Hypothalamus (tissue), 51 donors: Measurements from ENCODE around the gene THSD4.

Experiments used
- DNase-seq, 51 donors: peaks; one replicate each; lab custom pipeline; 2025; lab: John Stamatoyannopoulos, UW

Gene THSD4

GRCh38 chr15:71752128-71752527, 636.9 kb downstream of the THSD4 start:
- DNase-seq, result no peak

GRCh38 chr15:71752604-71753289, 637.5 kb downstream of the THSD4 start:
- DNase-seq, result peak in 3 of 51 donors; percentile 3 to 41 (median 8)

DNA sequence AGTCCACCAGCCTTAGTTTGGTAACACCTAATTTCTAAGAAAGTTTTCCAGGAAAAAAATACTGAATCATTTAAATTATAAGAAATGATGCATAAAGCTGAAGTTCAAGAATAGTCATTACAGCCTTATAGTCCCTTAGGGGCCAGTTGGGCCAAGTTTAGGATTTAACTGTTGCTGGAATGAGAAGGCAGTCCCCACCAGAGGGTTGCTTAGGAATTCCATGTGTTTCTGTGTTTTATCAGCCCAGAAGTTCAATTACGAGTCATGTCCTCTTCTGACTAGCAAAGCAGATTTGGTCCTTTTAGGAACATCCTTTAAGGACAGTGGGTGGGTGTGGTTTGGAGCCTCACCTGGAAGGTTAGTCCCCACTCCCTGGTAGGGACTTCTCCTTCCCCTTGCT, 638.1 kb downstream of the THSD4 start:
- DNase-seq, result no peak

- DNase-seq, result no peak
These were observed 639.4 kb downstream of the THSD4 start for GRCh38 chr15:71754660-71755059.

GRCh38 chr15:71755092-71755970, 640.1 kb downstream of the THSD4 start:
- DNase-seq, result no peak

DNA sequence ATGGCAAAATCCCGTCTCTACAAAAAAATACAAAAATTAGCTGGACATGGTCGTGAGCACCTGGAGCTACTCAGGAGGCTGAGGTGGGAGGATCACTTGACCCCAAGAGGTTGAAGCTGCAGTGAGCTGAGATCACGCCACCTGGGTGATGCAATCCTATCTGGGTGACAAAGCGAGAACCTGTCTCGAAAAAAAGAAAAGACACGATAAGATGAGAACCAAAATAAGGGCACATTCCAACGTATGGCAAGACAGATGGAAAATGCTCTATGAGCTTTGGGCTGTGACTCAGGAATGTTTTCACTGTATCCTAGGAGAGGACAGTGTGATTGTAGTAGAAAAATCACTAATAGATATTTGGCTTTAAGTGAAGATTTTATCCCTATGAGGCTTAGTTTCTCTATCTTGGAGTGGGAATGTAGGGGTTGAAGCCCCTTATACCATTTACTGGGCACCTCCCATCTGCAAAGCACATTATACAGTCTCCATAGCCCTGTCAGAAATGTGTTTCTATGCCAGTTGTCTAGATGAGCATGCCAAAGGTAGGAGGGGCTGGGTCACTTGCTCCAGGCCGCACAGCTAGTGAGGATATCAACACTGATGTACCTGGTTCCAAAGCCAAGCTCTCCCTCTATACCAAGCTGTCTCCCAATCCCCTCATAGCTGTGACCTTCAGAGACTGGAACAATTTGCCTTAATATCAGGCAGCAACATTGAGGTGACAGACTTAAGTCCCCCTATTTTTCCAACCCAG, 641.5 kb downstream of the THSD4 start:
- no peak for DNase-seq

GRCh38 chr15:71757741-71758530, 642.7 kb downstream of the THSD4 start:
- DNase-seq, result no peak

- DNase-seq, result no peak
These were observed 643.4 kb downstream of the THSD4 start for GRCh38 chr15:71758711-71759110.

- no peak for DNase-seq
These were observed 645.6 kb downstream of the THSD4 start for GRCh38 chr15:71760852-71761251.

- DNase-seq, result no peak
These were observed 646.4 kb downstream of the THSD4 start for GRCh38 chr15:71761649-71762048.

DNA sequence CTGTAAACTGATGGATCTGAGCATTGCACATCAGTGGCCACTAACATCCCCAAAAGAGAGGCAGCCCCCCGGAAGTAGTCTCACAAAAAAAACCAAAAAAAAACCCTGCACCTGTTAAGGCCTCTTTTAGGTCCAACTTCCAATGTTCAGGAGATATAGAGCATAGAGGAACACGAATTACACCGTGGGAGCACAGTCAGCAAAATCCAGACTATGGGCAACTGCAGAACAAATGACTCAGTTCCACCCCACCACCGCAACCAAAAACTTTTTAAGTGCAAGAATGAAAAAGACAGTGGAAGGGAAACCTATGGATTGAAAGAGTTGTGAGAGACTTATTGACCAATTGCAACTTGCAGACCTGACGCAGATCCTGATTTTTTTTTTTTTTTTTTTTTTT, 652.9 kb downstream of the THSD4 start:
- no peak for DNase-seq

- no peak for DNase-seq
These were observed 658.1 kb downstream of the THSD4 start for GRCh38 chr15:71773206-71773859.

DNA sequence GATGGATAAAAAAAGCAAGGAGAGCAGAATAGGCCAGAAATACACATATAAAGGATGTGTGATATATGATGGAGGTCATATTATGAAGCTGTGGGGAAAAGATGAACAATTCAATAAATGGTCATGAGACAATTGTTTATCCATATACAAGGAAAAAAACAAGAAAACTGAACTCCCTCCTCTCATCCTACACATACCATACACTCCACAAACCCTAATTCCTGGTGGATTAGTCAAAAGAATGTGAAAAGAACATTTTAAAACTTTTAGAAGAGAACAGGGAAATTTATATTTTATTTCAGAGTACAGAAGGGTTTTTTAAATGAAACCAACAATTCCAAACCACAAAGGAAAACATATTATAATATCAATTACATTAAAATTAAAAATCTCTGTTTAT, 660.6 kb downstream of the THSD4 start:
- DNase-seq, result no peak

DNA sequence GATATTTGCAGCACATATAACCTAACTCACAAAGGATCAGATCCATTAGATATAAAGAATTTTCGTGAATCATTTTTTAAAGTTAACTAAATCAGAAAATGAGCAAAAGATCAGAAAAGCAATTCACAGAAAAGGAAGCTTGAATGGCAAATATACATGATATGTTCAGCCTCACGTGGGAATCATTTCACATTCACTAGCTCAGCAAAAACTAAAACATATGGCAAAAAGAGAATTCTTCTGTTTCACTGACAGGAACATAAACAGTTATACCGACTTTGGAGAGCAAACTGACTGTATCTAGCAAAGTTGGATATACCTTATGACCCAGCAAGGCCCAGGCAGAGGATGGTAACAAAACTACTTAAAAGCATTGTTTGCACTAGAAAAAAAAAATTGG, 661.0 kb downstream of the THSD4 start:
- no peak for DNase-seq

DNA sequence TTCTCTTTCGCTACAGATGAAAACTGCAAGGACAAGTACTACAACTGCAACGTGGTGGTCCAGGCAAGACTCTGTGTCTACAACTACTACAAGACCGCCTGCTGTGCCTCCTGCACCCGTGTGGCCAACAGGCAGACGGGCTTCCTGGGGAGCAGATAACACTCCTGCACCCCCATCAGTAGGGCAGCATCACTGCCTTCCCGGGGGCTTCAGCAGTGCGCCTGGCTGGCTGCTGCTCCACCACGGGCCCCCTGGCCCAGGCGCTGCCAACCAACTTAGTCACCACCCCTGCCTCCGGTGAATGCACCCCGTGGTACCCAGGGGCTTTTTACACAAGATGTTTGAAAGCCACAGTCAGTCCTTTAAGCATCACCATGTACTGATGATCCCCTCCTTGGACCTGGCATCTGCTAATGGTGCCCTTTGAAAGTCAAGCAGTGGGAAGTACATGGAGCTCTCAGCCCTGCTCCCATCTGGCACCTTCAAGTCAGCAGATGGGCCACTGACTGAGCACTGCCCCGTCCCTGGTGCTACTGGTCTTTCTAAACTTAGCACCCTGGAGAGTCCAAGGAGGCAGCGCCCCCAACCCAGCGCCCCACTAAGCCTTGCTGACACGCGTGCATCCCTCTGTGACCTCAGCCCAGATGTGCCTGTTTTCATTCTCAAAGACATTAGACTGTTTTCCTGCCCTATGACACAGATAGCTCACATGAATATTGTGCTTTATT, 662.1 kb downstream of the THSD4 start:
- DNase-seq, result no peak

- DNase-seq, result no peak
These were observed 664.0 kb downstream of the THSD4 start for GRCh38 chr15:71779073-71779797.

- peak in 4 of 51 donors; percentile 2 to 11 (median 4) for DNase-seq
These were observed 665.1 kb downstream of the THSD4 start for GRCh38 chr15:71780115-71780976.
